ENCODE data around the gene TMEM161A. TPM values are rescaled to one million over a fixed set of nuclear protein-coding genes. Genes with fewer than 3 reads are reported as not detected.

TMEM161A gene
- total and polyA plus RNA-seq, 2 of the 13 experiments (the other 11 are each of a cell fraction or from before 2014, with no cell fraction given), result 25.9 to 31.4 TPM

DNA sequence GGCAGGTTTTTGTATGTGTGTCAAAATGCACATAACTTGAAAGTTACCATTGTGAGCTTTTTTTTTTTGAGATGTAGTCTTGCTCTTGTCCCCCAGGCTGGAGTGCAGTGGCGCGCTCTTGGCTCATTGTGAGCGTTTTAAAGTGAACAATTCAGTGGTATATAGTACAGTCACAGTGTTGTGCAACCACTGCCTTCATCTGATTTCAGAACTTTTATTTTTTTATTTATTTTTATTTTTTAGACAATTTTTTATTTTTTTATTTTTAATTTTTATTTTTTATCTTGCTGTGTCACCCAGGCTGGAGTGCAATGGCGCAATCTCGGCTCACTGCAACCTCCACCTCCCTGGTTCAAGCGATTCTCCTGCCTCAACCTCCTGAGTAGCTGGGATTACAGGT is 59.5 kb downstream of the TMEM161A start:
- DNase-seq (ENCODE audit: low spot score), result no peak
- ChIA-PET POLR2A (no interaction called here), CTCF (ENCODE audit: low intra/inter-chr PET ratio, low total read pairs) (no interaction called here)
- in situ Hi-C loops (cut with HindIII; ENCODE audit: extremely low pct_ligation_motif_present, low pct_unique_long_range_greater_than_20kb), result no loop called here
- H4K20me1 ChIP-seq (ENCODE audit: insufficient read depth, low read length), result no peaks in the 10 kb centered on the region
- H3K4me1 ChIP-seq (ENCODE audit: insufficient read depth, low read length), result no peaks in the 10 kb centered on the region
- H3K4me3 ChIP-seq (replicated peaks in 1 of 3; ENCODE audit: insufficient read depth in 1 of 3, low read depth in 2 of 3, low read length in 3 of 3), result no peak overlapping the region
- H3K9ac ChIP-seq (ENCODE audit: insufficient read depth, low read depth, low read length), result no peak overlapping the region
- H2AFZ ChIP-seq (ENCODE audit: low read length), result no peak overlapping the region
- WGBS (ENCODE audit: low lambda C conversion rate), result 98% methylated on average over 6 of the region's 6 CpGs
- no peak for TF ChIP-seq ZNF326 (CRISPR knock-in tag; IDR thresholded peaks at IDR 0.05; ENCODE audit: borderline replicate concordance)
- no peak overlapping the region for H3K27ac ChIP-seq (ENCODE audit: extremely low read length, insufficient read depth, low read length)
- BruUV-seq (replicated peaks), result no TSS peak
- H3K9me3 ChIP-seq (ENCODE audit: low read length), result no peaks in the 10 kb centered on the region
- no peak overlapping the region for H3K4me2 ChIP-seq (ENCODE audit: low read depth, low read length)
- H3K27me3 ChIP-seq (ENCODE audit: control insufficient read depth in 1 of 2, insufficient read depth in 2 of 2, low read length in 2 of 2), result no peaks in the 10 kb centered on the region
- no peak for ATAC-seq
- peaks cover 0 to 2% of the 10 kb centered on the region in 2 experiments; a peak in 2 of 5 replicates for H3K36me3 ChIP-seq (replicated peaks in 1 of 2; ENCODE audit: control insufficient read depth in 1 of 2, insufficient read depth in 2 of 2, low read length in 2 of 2)
- no peaks in the 10 kb centered on the region for H3K79me2 ChIP-seq (ENCODE audit: insufficient read depth, low read length)
- no peak for FAIRE-seq
- intact Hi-C loops (cut with micrococcal nuclease; ENCODE audit: unreplicated experiment), result no loop called here

DNA sequence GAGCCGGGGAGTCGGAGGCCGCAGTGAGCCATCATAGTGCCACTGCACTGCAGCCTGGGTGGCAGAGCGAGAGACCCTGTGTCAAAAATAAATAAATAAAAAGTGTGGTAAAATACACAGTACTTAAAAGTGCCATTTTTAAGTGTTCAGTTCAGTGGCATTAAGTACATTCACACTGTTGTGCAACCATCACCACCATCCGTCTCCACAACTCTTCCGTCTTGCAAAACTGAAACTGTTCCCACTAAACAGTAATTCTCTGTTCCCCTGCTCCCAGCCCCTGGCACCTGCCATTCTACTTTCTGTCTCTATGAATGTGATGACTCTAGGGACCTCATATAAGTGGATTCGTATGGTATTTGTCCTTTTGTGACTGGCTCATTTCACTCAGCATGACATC is 61.2 kb downstream of the TMEM161A start:
- ATAC-seq, result no peak
- FAIRE-seq, result no peak
- TF ChIP-seq ZNF138 (CRISPR knock-in tag; IDR thresholded peaks at IDR 0.05; ENCODE audit: low read depth) (no peak), NFATC3 (CRISPR knock-in tag; IDR thresholded peaks at IDR 0.05) (no peak), JARID2 (CRISPR knock-in tag; IDR thresholded peaks at IDR 0.05; ENCODE audit: insufficient replicate concordance) (no peak), KLF15 (CRISPR knock-in tag; IDR thresholded peaks at IDR 0.05; ENCODE audit: borderline replicate concordance) (no peak), ZFP37 (CRISPR knock-in tag; IDR thresholded peaks at IDR 0.05; ENCODE audit: borderline replicate concordance) (no peak), NFE2L2 (IDR thresholded peaks at IDR 0.05; ENCODE audit: low read length) (no peak), ZNF224 (CRISPR knock-in tag; IDR thresholded peaks at IDR 0.05) (no peak), IKZF1 (IDR thresholded peaks at IDR 0.05) (no peak), ZNF607 (CRISPR knock-in tag; IDR thresholded peaks at IDR 0.05; ENCODE audit: borderline replicate concordance) (no peak), PHF5A (CRISPR knock-in tag; IDR thresholded peaks at IDR 0.05; ENCODE audit: low read depth, unreplicated experiment) (no peak), CBX5 (CRISPR knock-in tag; IDR thresholded peaks at IDR 0.05; ENCODE audit: borderline replicate concordance) (no peak), GTF2F1 (IDR thresholded peaks at IDR 0.05; ENCODE audit: low read length) (no peak), PHF21A (CRISPR knock-in tag; IDR thresholded peaks at IDR 0.05) (no peak)
- TF ChIP-seq, protein P1, sequence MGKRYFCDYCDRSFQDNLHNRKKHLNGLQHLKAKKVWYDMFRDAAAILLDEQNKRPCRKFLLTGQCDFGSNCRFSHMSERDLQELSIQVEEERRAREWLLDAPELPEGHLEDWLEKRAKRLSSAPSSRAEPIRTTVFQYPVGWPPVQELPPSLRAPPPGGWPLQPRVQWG (CRISPR knock-in tag; IDR thresholded peaks at IDR 0.05; ENCODE audit: borderline replicate concordance, low read depth), result no peak
- TF ChIP-seq, protein P2, sequence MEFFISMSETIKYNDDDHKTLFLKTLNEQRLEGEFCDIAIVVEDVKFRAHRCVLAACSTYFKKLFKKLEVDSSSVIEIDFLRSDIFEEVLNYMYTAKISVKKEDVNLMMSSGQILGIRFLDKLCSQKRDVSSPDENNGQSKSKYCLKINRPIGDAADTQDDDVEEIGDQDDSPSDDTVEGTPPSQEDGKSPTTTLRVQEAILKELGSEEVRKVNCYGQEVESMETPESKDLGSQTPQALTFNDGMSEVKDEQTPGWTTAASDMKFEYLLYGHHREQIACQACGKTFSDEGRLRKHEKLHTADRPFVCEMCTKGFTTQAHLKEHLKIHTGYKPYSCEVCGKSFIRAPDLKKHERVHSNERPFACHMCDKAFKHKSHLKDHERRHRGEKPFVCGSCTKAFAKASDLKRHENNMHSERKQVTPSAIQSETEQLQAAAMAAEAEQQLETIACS (CRISPR knock-in tag; IDR thresholded peaks at IDR 0.05), result no peak
- TF ChIP-seq, protein P3, sequence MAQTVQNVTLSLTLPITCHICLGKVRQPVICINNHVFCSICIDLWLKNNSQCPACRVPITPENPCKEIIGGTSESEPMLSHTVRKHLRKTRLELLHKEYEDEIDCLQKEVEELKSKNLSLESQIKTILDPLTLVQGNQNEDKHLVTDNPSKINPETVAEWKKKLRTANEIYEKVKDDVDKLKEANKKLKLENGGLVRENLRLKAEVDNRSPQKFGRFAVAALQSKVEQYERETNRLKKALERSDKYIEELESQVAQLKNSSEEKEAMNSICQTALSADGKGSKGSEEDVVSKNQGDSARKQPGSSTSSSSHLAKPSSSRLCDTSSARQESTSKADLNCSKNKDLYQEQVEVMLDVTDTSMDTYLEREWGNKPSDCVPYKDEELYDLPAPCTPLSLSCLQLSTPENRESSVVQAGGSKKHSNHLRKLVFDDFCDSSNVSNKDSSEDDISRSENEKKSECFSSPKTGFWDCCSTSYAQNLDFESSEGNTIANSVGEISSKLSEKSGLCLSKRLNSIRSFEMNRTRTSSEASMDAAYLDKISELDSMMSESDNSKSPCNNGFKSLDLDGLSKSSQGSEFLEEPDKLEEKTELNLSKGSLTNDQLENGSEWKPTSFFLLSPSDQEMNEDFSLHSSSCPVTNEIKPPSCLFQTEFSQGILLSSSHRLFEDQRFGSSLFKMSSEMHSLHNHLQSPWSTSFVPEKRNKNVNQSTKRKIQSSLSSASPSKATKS (CRISPR knock-in tag; IDR thresholded peaks at IDR 0.05), result no peak

More for the DNA sequence above, 61.2 kb downstream of the TMEM161A start:
- Histone ChIP-seq H4K20me1 (ENCODE audit: insufficient read depth, low read length) (no peaks in the 10 kb centered on the region), H2AFZ (ENCODE audit: low read length) (no peak overlapping the region), H3K4me3 (replicated peaks in 1 of 3; ENCODE audit: insufficient read depth in 1 of 3, low read depth in 2 of 3, low read length in 3 of 3) (no peak overlapping the region), H3K27me3 (ENCODE audit: control insufficient read depth in 1 of 2, insufficient read depth in 2 of 2, low read length in 2 of 2) (no peaks in the 10 kb centered on the region), H3K9me3 (ENCODE audit: low read length) (no peaks in the 10 kb centered on the region), H3K27ac (ENCODE audit: extremely low read length, insufficient read depth, low read length) (no peak overlapping the region), H3K36me3 (replicated peaks in 1 of 2; ENCODE audit: control insufficient read depth in 1 of 2, insufficient read depth in 2 of 2, low read length in 2 of 2) (peaks cover 0 to 3% of the 10 kb centered on the region in 2 experiments; a peak in 3 of 5 replicates), H3K79me2 (ENCODE audit: insufficient read depth, low read length) (no peaks in the 10 kb centered on the region), H3K4me1 (ENCODE audit: insufficient read depth, low read length) (no peaks in the 10 kb centered on the region), H3K4me2 (ENCODE audit: low read depth, low read length) (no peak overlapping the region), H3K9ac (ENCODE audit: insufficient read depth, low read depth, low read length) (no peak overlapping the region)
- CTCF ChIA-PET (ENCODE audit: low intra/inter-chr PET ratio, low total read pairs), result no interaction called here
- 99% methylated on average over 7 of the region's 7 CpGs for WGBS (ENCODE audit: low lambda C conversion rate)
- no TSS peak for BruUV-seq (replicated peaks)
- intact Hi-C loops (cut with micrococcal nuclease; ENCODE audit: unreplicated experiment), result no loop called here
- DNase-seq (ENCODE audit: low spot score), result no peak
- in situ Hi-C loops (cut with HindIII; ENCODE audit: extremely low pct_ligation_motif_present, low pct_unique_long_range_greater_than_20kb), result no loop called here
- POLR2A ChIA-PET, result interaction anchor here (1.2 kb wide), 1 partner anchor 22 kb away, joined by 3 read pairs; no protein-coding TSS in a partner anchor
